Measurements from ENCODE around the gene SMG6.
"Not testable (repeated sequence)": the region's sequence is repeated elsewhere in the genome, so short reads cannot be mapped to it uniquely, and the experiment has no call there.

The SMG6 gene

GRCh38 chr17:2144701-2145100 lies 158.9 kb downstream of the SMG6 start:
- no peak for DNase-seq (ENCODE audit: low read depth)

DNA sequence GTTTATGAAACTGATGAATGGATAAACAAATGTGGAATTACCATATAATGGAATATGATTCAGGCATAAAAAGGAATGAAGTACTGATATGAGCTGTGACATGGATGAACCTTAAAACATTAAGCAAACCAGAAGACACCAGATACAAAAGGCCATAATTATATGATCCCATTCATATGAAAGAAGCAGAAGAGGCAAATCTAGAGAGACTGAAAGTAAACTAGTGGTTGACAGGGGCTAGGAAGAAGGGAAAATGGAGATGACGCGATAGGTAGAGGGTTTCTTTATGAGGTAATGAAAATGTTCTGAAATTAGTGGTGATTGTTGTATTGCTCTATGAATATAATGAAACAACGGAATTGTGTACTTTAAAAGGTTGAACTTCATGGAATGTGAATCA lies 160.3 kb downstream of the SMG6 start:
- DNase-seq (ENCODE audit: low read depth), result no peak

DNA sequence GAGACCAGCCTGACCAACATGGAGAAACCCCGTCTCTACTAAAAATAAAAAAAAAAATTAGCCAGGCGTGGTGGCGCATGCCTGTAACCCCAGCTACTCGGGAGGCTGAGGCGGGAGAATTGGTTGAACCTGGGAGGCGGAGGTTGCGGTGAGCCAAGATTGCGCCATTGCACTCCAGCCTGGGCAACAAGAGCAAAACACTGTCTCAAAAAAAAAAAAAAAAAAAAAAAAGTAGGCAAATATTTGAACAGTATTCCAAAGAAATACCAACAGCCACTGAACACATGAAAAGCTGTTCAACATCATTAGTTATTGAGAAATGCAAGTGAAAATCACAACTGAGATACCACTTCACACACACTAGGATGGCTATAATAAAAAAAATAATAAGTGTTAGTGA lies 160.9 kb downstream of the SMG6 start:
- not testable (repeated sequence) for DNase-seq (ENCODE audit: low read depth)

GRCh38 chr17:2140683-2141082 lies 162.9 kb downstream of the SMG6 start:
- no peak for DNase-seq (ENCODE audit: low read depth)

DNA sequence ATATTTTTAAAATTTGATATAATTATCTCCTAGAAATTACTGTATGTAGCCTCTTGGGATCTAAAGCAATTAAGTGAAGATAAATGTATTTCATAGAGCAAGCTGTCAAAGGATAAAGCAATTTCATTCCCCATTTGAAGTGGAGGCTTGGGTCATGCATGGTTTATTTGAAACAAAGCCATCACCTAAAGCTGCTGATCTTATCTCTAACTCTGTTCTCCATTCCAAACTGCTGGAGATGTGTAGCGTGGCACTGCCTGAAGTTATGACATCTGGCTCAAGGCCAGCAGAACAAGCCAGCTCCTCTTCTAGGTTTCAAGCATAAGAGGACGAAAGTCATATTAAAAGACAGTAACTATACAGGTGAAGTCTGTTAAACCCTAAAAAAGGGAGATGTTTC lies 164.8 kb downstream of the SMG6 start:
- no peak for DNase-seq (ENCODE audit: low read depth)

DNA sequence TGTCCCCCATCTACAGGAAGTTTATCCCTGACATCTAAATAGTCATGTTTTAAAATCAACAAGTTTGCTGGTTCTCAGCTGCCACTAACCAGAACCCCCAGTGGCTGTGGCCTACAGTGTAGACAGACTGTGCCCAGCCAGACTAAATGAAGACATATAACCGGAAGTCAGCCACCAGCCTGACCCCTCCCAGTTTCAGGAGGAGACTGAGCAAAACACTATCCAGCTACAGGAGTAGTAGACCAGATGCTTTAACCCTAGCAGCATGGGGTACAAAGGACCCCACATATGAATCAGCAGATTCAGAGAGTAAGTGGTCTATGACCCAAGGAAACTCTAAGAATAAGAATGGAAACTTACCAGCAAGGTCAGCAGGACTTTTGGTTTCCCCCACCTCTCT lies 165.3 kb downstream of the SMG6 start:
- no peak for DNase-seq (ENCODE audit: low read depth)

DNA sequence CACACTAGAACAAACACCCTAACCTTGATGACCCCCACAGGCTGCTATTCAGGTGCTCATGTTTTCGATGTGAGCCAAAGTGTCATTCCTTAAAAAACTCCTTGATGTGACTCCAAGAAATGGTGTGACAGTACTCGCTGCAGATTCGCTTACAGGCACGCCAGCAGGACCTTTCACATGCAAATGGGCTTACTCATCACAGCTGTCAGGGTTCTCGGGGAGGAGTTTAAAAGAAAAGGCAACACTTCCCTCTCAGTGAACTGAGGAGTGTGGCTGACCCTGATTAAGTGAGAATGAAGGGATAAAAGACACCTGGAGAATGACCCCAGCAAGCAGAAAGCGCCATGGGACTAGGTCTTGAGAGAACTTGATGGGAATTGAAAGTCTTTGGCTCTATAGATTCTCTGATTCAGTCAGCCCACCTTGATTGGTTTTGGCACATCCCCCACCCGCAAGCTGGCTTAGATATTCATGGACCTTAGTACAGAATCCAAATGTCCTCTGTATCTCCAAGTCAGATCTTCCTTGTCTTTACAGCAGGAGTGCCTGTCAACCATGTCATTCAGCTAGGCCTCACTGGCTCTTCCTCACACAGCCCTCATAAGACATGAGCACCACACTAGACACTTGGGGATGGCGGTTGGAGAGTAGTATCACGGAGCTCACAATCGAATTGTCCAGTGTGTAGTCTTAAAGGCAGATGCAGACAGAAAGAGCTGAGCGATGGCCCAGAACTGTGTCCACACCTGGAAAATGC lies 166.1 kb downstream of the SMG6 start:
- no peak for DNase-seq (ENCODE audit: low read depth)

- no peak for DNase-seq (ENCODE audit: low read depth)
Measured at GRCh38 chr17:2136241-2136640, 167.3 kb downstream of the SMG6 start.

DNA sequence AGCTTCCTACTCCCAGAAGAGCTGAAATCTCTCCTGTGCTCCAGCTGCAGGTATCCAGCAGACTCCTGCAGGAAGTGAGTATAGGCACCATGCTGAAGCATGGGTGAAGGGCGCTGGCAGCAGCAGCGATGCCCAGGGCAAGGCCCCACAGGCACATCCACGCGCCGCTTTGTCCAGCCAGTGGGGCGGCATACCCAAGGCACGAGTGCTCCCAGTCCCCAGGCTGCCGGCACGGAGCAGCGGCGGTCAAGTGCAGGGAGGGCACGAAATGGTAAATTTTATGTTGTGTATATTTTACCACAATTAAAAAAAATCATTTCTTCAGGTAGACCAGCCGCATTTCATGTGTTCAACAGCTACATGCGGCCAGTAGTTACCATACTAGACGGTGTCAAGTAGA lies 175.6 kb downstream of the SMG6 start:
- DNase-seq (ENCODE audit: low read depth), result no peak

DNA sequence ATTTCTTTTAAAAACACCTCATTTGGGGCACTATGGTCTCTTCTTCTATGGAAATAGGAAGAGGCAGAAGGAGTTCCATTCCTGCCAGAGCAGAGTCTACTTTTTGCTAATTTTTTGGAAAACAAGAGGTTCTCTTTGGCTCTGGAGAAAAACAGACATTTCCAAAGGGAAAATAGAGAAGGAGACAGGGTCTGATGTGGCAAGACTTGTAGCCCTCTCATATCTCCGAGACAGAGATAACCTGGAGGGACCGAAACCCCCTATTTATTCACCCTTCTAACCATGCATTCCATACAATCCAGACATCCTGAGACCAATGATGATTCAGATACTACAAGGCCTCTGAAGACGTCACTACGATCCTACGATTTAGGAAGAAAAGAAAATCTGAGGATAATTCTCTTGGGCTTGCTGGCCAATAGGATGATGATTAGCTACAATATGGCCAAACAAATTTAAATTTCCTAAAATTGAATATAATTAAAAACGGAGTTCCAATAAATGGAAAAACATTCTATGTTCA lies 178.5 kb downstream of the SMG6 start:
- no peak for DNase-seq (ENCODE audit: low read depth)

- no peak for DNase-seq (ENCODE audit: low read depth)
Measured at GRCh38 chr17:2124391-2124790, 179.2 kb downstream of the SMG6 start.

- no peak for DNase-seq (ENCODE audit: low read depth)
Measured at GRCh38 chr17:2123375-2124251, 180.0 kb downstream of the SMG6 start.

GRCh38 chr17:2122641-2123302 lies 180.8 kb downstream of the SMG6 start:
- no peak for DNase-seq (ENCODE audit: low read depth)

GRCh38 chr17:2120586-2121335 lies 182.8 kb downstream of the SMG6 start:
- DNase-seq (ENCODE audit: low read depth), result no peak

DNA sequence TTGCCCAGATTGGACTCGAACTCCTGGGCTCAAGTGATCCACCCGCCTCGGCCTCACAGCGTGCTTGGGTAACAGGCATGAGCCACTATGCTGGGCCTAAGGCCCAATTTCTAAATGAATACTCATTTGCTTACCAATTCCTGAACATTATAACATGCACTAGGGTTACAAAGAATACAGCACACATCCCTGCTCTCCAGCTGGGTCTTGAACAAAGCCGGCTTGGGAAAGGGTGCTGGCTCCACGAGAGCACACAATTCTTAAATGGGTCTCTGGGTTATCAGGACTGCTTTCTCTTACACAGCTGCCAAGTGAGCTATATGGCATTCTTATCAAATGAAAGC lies 190.3 kb downstream of the SMG6 start:
- no peak for DNase-seq (ENCODE audit: low read depth)

DNA sequence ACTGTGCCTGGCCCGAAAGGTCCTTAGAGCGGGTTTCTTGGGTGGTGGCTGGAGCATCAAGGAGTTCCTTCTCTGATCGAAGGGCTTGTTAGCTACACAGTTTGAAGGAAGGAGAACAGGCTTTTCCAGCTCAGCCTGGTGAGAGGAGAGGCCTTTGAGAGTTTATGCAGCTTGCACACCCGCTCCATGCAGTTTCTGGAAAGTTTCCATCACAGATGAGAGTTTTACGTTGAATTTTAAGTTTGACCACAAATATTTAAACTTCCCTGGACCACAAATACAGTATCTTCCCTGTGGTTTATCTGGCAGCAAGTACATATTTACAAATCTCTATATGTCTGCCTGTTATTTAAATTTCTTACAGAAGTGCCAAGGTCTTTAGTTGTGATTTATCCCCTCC lies 191.9 kb downstream of the SMG6 start:
- no peak for DNase-seq (ENCODE audit: low read depth)

DNA sequence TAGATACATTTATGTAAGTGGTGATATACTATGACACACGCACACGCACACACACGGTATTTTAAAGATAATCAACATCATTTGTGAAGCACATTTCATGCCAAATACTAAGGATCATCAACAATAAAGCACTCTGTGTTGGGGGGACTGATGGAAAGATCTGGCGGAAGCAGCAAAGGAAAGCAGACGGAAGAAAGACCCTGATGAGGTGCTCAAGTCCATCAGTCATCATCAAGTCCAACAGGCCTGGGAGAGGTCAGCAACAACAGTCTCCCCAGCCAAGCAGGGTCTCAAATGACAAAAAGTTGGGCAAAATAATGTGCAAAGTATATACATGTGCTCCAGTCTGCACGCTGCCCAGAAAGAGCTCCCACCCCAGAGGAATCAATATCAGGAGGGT lies 193.1 kb downstream of the SMG6 start:
- DNase-seq (ENCODE audit: low read depth), result no peak

- no peak for DNase-seq (ENCODE audit: low read depth)
Measured at GRCh38 chr17:2108170-2108569, 195.4 kb downstream of the SMG6 start.

- DNase-seq (ENCODE audit: low read depth), result no peak
Measured at GRCh38 chr17:2107506-2107905, 196.1 kb downstream of the SMG6 start.

GRCh38 chr17:2107050-2107449 lies 196.5 kb downstream of the SMG6 start:
- no peak for DNase-seq (ENCODE audit: low read depth)

DNA sequence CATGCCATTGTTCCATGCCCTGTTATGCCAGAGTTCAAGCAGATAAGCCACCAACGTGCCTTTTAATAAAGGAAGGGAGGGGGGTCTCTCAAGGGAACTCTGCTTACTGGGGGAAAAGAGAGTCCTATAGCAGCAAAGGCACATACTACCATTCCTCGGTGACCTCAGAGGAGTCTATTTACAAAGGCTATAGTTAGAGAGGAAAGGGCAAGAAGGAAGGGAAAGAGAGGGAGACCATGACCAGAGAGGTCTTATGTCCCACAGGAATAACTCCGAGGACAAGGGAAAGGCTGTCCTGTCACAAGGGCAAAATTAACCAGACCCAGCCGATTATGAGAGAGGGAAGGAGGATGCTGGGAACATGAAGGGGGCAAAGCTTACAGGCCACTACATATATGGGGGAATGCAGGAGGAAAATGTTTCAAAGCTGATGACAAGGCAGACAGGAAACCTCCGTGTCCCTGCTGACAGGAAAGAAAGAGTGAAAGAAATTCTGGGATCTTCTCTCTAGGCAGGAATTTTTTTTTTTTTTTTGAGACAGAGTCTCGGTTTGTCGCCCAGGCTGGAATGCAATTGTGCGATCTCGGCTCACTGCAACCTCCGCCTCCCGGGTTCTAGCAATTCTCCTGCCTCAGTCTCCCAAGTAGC lies 197.2 kb downstream of the SMG6 start:
- no peak for DNase-seq (ENCODE audit: low read depth)

DNA sequence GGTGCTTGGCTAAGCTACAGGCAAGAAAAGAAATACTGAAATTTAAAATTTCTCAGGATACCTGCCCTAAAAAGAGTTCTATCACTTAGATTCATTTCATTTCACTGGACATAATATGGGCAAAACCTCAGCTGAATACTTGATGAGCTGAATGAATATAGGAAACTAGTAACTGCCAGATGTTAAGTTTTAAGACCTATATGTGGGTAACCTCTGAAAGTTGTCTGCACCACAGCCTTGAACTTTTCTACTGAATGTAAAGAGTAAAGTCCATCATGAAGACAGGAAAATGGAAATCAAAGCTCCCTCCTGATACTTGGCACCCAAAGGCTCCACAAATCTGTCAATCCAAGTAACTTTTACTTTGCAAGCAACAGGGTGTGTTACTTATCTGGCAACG lies 197.9 kb downstream of the SMG6 start:
- no peak for DNase-seq (ENCODE audit: low read depth)
